Prostate gland (tissue), 2 donors: ENCODE data around the gene CCDC175. TPM values are rescaled to one million over a fixed set of nuclear protein-coding genes. Genes with fewer than 3 reads are reported as not detected.

Experiments
- DNase-seq: peaks from one replicate; pipeline ENCODE4 v3.0.0-alpha.2; 2019; ENCODE audit warnings: low spot score
- H3K27ac ChIP-seq, 2 donors: fragments of 200-600 bp; sonication (generic); 2 replicates each; pipeline ENCODE4 v1.5.1; 2017 to 2019
- H3K27me3 ChIP-seq: fragments of 200-600 bp; sonication (generic); replicated peaks from 2 replicates; pipeline ENCODE4 v1.5.1; 2019; ENCODE audit not compliant: insufficient read depth
- H3K36me3 ChIP-seq, 2 donors: fragments of 200-600 bp; sonication (generic); 1 replicate in 1 of 2; 2 replicates in 1 of 2; pipeline versions ENCODE4 v1.5.1 to v1.8.1; 2017 to 2019
- H3K4me1 ChIP-seq: fragments of 200-600 bp; sonication (generic); replicated peaks from 2 replicates; pipeline ENCODE4 v1.5.1; 2019
- H3K4me3 ChIP-seq, 2 donors: fragments of 200-600 bp; sonication (generic); 2 replicates each; pipeline ENCODE4 v1.5.1; 2017 to 2019
- H3K9me3 ChIP-seq: fragments of 200-600 bp; sonication (generic); 2 replicates; pipeline ENCODE4 v1.5.1; 2017
- CTCF ChIP-seq, 4 experiments: fragments of 200-600 bp in 2 of 4; fragments of 450-650 bp in 2 of 4; sonication (generic) in 2 of 4; IDR thresholded peaks; 1 replicate in 3 of 4; 2 replicates in 1 of 4; pipeline ENCODE4 v1.5.1; 2016 to 2019; ENCODE audit warnings: antibody characterized with exemption in 4 of 4, mild to moderate bottlenecking in 2 of 4, moderate library complexity in 2 of 4
- POLR2A ChIP-seq: fragments of 450-650 bp; IDR thresholded peaks from one replicate; pipeline ENCODE4 v1.6.1; 2016; ENCODE audit warnings: antibody characterized with exemption, mild to moderate bottlenecking
- POLR2AphosphoS5 ChIP-seq: sonication (generic); formaldehyde crosslinking; IDR thresholded peaks from one replicate; pipeline ENCODE4 v1.6.1; 2017; ENCODE audit warnings: antibody characterized with exemption
- WGBS: methylation state at CpG from one replicate; pipeline ENCODE4 v1.1.5; 2018; 5-methylcytosine and 5-hydroxymethylcytosine counted together
- intact Hi-C: fragments of 100-400 bp; cut with DNase I; formaldehyde crosslinking; loops from one replicate; pipeline ENCODE4 v1.14.2; 2022
- total RNA-seq, 2 donors: library from RNA; depleted of rRNA; stranded (reverse); fragments of >200 nt; gene quantifications; one replicate each; pipeline ENCODE4 v1.1.0, GENCODE V29; 2016

CCDC175 gene
- total RNA-seq, 2 donors from 2014 or later: not detected

GRCh38 chr14:59484639-59485175 lies 91.9 kb downstream of the CCDC175 start:
- no peaks in the 10 kb centered on the region for H3K27me3 ChIP-seq
- peak overlapping the region; percentile 81 to 89 for H3K4me3 ChIP-seq
- no peak for DNase-seq
- no peaks in the 10 kb centered on the region for H3K4me1 ChIP-seq
- H3K27ac ChIP-seq: peak overlapping the region; percentile 92 to 95
- WGBS: under 1% methylated on average over 32 of the region's 32 CpGs
- H3K9me3 ChIP-seq: no peaks in the 10 kb centered on the region
- H3K36me3 ChIP-seq: peaks cover 0 to 6% of the 10 kb centered on the region in 2 donors
- no peak for TF ChIP-seq POLR2AphosphoS5
- no peak for TF ChIP-seq POLR2A
- TF ChIP-seq CTCF (IDR thresholded peaks at IDR 0.05): no peak
- intact Hi-C loops: no loop called here

GRCh38 chr14:59483819-59484638 lies 92.6 kb downstream of the CCDC175 start, which contains the start of the genes JKAMP and L3HYPDH:
Gene JKAMP, plus strand, starts transcription at chr14:59484517. Its CDS starts 73 bp downstream, at chr14:59484590.
Gene L3HYPDH, minus strand, starts transcription at chr14:59484408. Its CDS starts 92 bp downstream, at chr14:59484316.
- under 1% methylated on average over 80 of the region's 92 CpGs for WGBS
- no peaks in the 10 kb centered on the region for H3K9me3 ChIP-seq
- no peaks in the 10 kb centered on the region for H3K4me1 ChIP-seq

GRCh38 chr14:59483363-59483762 lies 93.2 kb downstream of the CCDC175 start:
- intact Hi-C loops: no loop called here
- DNase-seq: no peak
- Histone ChIP-seq H3K4me1 (no peaks in the 10 kb centered on the region), H3K36me3 (no peaks in the 10 kb centered on the region), H3K27me3 (no peaks in the 10 kb centered on the region), H3K27ac (peak overlapping the region; percentile 92 to 95), H3K4me3 (peak overlapping the region; percentile 81 to 89), H3K9me3 (no peaks in the 10 kb centered on the region)
- no peak for TF ChIP-seq POLR2AphosphoS5
- no peak for TF ChIP-seq POLR2A
- TF ChIP-seq CTCF (IDR thresholded peaks at IDR 0.05): no peak
- WGBS: 2% methylated on average over 16 of the region's 16 CpGs

More at GRCh38 chr14:59483819-59484638, 92.6 kb downstream of the CCDC175 start, which contains the start of the genes JKAMP and L3HYPDH:
- H3K27ac ChIP-seq: peak within 1 kb of the TSS; percentile 92 to 95
- no peaks in the 10 kb centered on the region for H3K27me3 ChIP-seq
- peak within 1 kb of the TSS; percentile 81 to 89 for H3K4me3 ChIP-seq
- intact Hi-C loops: no loop called here
- H3K36me3 ChIP-seq: peaks cover 0 to 2% of the 10 kb centered on the region in 2 donors
- TF ChIP-seq POLR2AphosphoS5 (peak; percentile 85), CTCF (IDR thresholded peaks at IDR 0.05) (peak in 3 of 4 experiments; percentile 34 to 66 (median 48)), POLR2A (peak; percentile 78)
- DNase-seq: peak; percentile 96

DNA sequence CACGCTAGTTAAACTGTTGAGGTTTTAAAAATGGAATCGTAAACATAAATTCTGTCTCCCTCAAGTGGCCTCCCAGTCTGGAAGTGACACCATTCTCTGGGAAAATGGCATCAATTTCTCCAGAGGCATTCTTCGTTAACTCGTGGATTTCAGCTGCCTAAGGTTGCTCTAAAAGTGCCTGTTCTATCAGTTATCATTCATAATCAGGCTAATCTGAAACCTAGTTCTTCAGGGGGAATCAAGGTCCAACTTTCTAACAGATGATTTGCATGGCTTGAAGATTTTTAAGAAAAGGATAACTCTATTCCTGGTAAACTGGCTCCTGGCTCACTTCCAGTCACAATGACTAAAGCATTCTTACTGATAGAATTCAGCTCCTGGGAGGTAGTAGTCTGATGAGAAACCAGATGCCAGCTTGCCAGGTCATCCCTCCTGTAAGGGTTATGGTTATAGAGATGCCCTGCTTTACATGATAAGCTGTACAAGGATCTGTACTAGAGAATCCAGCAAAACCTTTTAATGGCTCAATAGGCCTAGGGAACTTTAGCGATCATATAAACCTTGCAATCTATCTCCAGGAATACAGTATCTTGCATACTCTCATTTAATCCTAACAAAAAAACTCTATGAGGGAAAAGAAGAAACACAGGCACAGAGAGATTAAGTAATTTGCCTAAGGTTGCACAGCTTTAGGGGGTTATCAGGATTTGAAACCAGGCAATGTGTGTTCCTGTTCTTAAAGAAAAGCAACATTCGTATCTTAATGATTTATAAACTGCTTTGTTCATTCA lies 93.9 kb downstream of the CCDC175 start:
- peak; percentile 12 for DNase-seq
- Histone ChIP-seq H3K27me3 (no peaks in the 10 kb centered on the region), H3K36me3 (no peaks in the 10 kb centered on the region), H3K27ac (peak overlapping the region; percentile 92 to 95), H3K4me1 (no peaks in the 10 kb centered on the region), H3K4me3 (peak overlapping the region; percentile 81 to 89), H3K9me3 (no peaks in the 10 kb centered on the region)
- WGBS: 42% methylated on average over 6 of the region's 6 CpGs
- TF ChIP-seq POLR2AphosphoS5: no peak
- no peak for TF ChIP-seq POLR2A
- no peak for TF ChIP-seq CTCF (IDR thresholded peaks at IDR 0.05)
- intact Hi-C loops: no loop called here
